Measurements from ENCODE around the gene SORCS2. TPM values are rescaled to one million over a fixed set of nuclear protein-coding genes. Genes with fewer than 3 reads are reported as not detected.

Gene SORCS2
- total RNA-seq, 4 donors from 2014 or later = 0.48 to 1.8 (median 0.68) TPM; not detected in 1

DNA sequence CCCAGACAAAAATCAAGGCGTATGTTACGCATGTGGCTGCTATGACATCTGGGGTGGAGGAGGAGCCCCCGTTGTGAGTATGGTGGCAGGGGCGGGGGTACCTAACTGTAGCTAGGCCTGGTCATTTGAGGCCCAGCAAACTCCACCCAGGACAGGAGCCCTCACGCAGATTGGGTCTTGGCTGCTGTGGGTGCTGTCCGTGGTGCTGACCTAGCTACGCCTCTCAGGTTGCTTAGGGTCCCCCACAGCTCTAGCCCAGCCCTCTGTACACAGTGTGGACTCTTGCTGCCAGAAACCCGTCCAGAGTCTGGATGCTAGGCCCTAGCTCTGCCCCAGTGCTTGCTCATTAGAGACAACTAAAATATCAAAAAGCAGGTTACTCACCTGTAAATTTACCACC is 389.1 kb downstream of the SORCS2 start:
- no peaks in the 10 kb centered on the region for H3K4me1 ChIP-seq
- TF ChIP-seq POLR2A (IDR thresholded peaks at IDR 0.05) = no peak
- no peak for TF ChIP-seq POLR2AphosphoS5 (IDR thresholded peaks at IDR 0.05)
- no peak for TF ChIP-seq EP300 (IDR thresholded peaks at IDR 0.05; ENCODE audit: low read depth)
- TF ChIP-seq, protein P1, sequence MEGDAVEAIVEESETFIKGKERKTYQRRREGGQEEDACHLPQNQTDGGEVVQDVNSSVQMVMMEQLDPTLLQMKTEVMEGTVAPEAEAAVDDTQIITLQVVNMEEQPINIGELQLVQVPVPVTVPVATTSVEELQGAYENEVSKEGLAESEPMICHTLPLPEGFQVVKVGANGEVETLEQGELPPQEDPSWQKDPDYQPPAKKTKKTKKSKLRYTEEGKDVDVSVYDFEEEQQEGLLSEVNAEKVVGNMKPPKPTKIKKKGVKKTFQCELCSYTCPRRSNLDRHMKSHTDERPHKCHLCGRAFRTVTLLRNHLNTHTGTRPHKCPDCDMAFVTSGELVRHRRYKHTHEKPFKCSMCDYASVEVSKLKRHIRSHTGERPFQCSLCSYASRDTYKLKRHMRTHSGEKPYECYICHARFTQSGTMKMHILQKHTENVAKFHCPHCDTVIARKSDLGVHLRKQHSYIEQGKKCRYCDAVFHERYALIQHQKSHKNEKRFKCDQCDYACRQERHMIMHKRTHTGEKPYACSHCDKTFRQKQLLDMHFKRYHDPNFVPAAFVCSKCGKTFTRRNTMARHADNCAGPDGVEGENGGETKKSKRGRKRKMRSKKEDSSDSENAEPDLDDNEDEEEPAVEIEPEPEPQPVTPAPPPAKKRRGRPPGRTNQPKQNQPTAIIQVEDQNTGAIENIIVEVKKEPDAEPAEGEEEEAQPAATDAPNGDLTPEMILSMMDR (IDR thresholded peaks at IDR 0.05) = no peak
- in situ Hi-C loops (cut with MboI; ENCODE audit: low pct_ligation_motif_present in 1 of 4, low pct_unique_long_range_greater_than_20kb in 1 of 4, low sequenced_read_pairs in 3 of 4) = no loop called here
- H3K9me3 ChIP-seq = peaks cover 4 to 23% of the 10 kb centered on the region in 2 donors
- no peak for DNase-seq
- 38 to 48% methylated on average over 6 to 8 of the region's 8 CpGs for WGBS, 2 donors (ENCODE audit: low coverage in 1 of 2)
- H3K27me3 ChIP-seq = no peaks in the 10 kb centered on the region
- intact Hi-C loops (cut with DNase I; ENCODE audit: low total_unique reads) = no loop called here
- no peak overlapping the region for H3K4me3 ChIP-seq
- no peaks in the 10 kb centered on the region for H3K36me3 ChIP-seq
- no peak overlapping the region for H3K27ac ChIP-seq

- Histone ChIP-seq H3K4me1 (no peaks in the 10 kb centered on the region), H3K27ac (no peak overlapping the region), H3K27me3 (no peaks in the 10 kb centered on the region), H3K9me3 (peaks cover 0 to 13% of the 10 kb centered on the region in 2 donors), H3K4me3 (no peak overlapping the region), H3K36me3 (no peaks in the 10 kb centered on the region)
- WGBS, 2 donors (ENCODE audit: low coverage in 1 of 2) = 81 to 82% methylated on average over 13 to 16 of the region's 16 CpGs
- intact Hi-C loops (cut with DNase I; ENCODE audit: low total_unique reads) (no loop called here), in situ Hi-C loops (cut with MboI; ENCODE audit: low pct_ligation_motif_present in 1 of 4, low pct_unique_long_range_greater_than_20kb in 1 of 4, low sequenced_read_pairs in 3 of 4) (no loop called here)
- DNase-seq = no peak
- no peak for TF ChIP-seq POLR2AphosphoS5 (IDR thresholded peaks at IDR 0.05)
- TF ChIP-seq, protein P1 (IDR thresholded peaks at IDR 0.05) = no peak
- no peak for TF ChIP-seq EP300 (IDR thresholded peaks at IDR 0.05; ENCODE audit: low read depth)
- TF ChIP-seq POLR2A (IDR thresholded peaks at IDR 0.05) = no peak
These were observed 390.2 kb downstream of the SORCS2 start for GRCh38 chr4:7582313-7583097.

DNA sequence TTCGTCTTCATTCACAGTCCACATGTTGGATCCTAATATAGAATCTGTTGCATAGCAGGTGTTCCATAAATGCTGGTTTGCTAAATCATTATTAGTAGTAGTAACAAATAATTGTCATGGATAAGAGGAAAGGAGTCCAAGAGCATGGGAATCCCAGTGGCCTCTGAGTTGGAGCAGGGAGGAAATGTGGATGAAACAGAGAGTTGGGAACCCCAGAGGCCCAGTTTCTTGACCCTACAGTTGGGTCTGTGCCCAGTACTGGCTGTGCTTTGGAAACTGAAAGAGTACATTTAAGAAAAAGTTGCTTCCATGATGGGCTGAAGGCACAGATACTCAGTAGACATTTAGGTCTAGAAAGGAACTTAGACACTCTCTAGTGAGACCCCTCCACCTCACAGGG is 391.8 kb downstream of the SORCS2 start:
- intact Hi-C loops (cut with DNase I; ENCODE audit: low total_unique reads) = no loop called here
- WGBS, 2 donors (ENCODE audit: low coverage in 1 of 2) = 75 to 100% methylated on average over 1 of the region's 1 CpG
- no peak overlapping the region for H3K27ac ChIP-seq

GRCh38 chr4:7584606-7585159 is 392.3 kb downstream of the SORCS2 start:
- 78 to 87% methylated on average over 5 to 9 of the region's 9 CpGs for WGBS, 2 donors (ENCODE audit: low coverage in 1 of 2)
- Histone ChIP-seq H3K9me3 (no peaks in the 10 kb centered on the region), H3K36me3 (no peaks in the 10 kb centered on the region), H3K4me1 (no peaks in the 10 kb centered on the region), H3K27ac (no peak overlapping the region), H3K4me3 (no peak overlapping the region), H3K27me3 (no peaks in the 10 kb centered on the region)
- no peak for TF ChIP-seq POLR2AphosphoS5 (IDR thresholded peaks at IDR 0.05)
- no peak for TF ChIP-seq EP300 (IDR thresholded peaks at IDR 0.05; ENCODE audit: low read depth)
- TF ChIP-seq, protein P1 (IDR thresholded peaks at IDR 0.05) = no peak
- no peak for TF ChIP-seq POLR2A (IDR thresholded peaks at IDR 0.05)
- in situ Hi-C loops (cut with MboI; ENCODE audit: low pct_ligation_motif_present in 1 of 4, low pct_unique_long_range_greater_than_20kb in 1 of 4, low sequenced_read_pairs in 3 of 4) = no loop called here
- no peak for DNase-seq
- intact Hi-C loops (cut with DNase I; ENCODE audit: low total_unique reads) = no loop called here

More for the DNA sequence above, 391.8 kb downstream of the SORCS2 start:
- in situ Hi-C loops (cut with MboI; ENCODE audit: low pct_ligation_motif_present in 1 of 4, low pct_unique_long_range_greater_than_20kb in 1 of 4, low sequenced_read_pairs in 3 of 4) = no loop called here
- no peak overlapping the region for H3K4me3 ChIP-seq
- H3K4me1 ChIP-seq = no peaks in the 10 kb centered on the region
- no peak for DNase-seq
- H3K36me3 ChIP-seq = no peaks in the 10 kb centered on the region
- H3K27me3 ChIP-seq = no peaks in the 10 kb centered on the region
- TF ChIP-seq POLR2A (IDR thresholded peaks at IDR 0.05) (no peak), POLR2AphosphoS5 (IDR thresholded peaks at IDR 0.05) (no peak), EP300 (IDR thresholded peaks at IDR 0.05; ENCODE audit: low read depth) (no peak)
- TF ChIP-seq, protein P1 (IDR thresholded peaks at IDR 0.05) = no peak
- H3K9me3 ChIP-seq = no peaks in the 10 kb centered on the region
